HG03432 (cell line): ENCODE measurements around the gene FUT8.

Experiments used
- ATAC-seq: cut with Tn5 transposase; IDR thresholded peaks from one replicate; pipeline ENCODE4 v1.9.1; 2021; ENCODE audit warnings: mild to moderate bottlenecking, moderate library complexity; ENCODE audit not compliant: unreplicated experiment

The FUT8 gene

DNA sequence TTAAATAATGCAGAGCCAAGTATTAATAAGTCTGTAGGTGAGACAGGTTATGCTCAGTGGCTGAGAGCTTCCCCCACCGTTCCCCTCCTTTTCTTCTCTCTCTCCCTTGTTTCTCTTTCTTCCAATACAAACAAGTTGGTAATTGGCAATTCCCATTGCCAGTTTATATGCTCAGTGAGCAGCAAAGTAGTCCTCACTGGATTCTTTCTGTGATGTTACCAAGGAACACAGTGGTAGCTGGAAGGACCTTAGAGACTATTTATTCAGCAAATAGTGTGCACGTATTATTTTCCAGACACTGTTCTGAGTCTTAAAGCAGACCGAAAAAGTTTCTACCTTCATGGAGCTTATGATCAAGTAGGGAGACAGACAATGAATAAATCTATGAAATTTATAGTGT lies 344.4 kb downstream of the FUT8 start:
- ATAC-seq, result no peak

GRCh38 chr14:65769151-65769550 lies 356.6 kb downstream of the FUT8 start:
- ATAC-seq, result no peak

GRCh38 chr14:65770681-65771080 lies 358.2 kb downstream of the FUT8 start:
- ATAC-seq, result no peak

DNA sequence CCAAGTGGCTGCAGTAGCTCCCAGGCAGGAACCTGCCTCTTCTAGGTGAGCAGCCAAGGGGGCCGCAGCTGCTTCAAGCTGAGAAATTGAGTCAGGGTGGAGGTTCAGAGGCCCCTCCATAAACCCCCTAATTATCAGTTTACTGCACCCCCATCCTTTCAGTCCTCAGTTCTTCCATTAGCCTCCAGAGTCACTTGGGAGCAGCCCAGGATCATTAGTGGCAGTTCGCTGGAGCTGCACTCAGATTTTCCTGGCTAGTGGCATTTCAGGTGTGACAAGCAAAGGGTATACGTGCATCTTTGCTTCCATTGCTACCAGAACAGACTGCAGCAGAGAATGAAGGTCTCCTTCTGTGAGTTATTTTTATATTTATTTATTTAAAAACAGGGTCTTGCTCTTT lies 358.7 kb downstream of the FUT8 start:
- ATAC-seq, result no peak

DNA sequence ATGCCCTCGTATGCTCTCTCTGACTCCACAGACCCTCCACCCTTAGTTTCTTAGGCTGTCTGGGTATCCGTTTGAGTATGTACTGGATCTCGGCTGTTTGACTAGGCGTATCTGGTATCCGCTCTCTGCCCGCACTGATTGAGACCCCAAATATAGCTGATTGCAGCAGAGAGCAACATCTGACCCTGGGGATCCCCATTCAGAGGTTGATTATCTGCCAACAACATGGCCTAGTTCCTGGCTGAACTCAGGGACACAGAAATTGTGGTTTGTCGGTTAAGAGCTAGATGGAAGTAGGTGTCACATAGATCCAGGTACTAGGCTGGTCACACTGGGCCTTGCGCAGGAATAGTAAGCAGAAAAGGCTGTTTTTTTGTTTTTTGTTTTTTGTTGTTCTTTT lies 359.9 kb downstream of the FUT8 start:
- no peak for ATAC-seq

GRCh38 chr14:65772921-65773574 lies 360.5 kb downstream of the FUT8 start:
- no peak for ATAC-seq

GRCh38 chr14:65774041-65774440 lies 361.5 kb downstream of the FUT8 start:
- no peak for ATAC-seq

- ATAC-seq, result no peak
These were observed 363.8 kb downstream of the FUT8 start for GRCh38 chr14:65776193-65776852.

DNA sequence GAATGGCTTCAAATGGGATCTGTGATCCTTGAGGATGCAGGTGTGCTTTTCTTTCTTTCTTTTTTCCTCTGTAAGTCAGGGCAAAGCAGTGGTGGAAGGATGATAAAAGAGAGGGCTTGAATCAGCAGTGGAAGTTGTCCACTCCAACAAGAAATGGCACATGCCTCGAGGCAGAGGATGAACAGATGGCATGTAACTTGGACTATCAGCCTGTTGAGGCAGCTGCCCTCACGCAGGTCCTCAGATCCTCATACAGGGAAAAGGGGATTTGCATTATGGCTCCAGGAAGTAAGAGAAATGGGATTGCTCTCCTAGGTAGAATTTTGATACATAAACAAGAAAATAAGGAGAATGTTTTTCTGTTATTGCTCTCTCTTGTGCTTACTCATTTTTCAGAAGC lies 368.0 kb downstream of the FUT8 start:
- no peak for ATAC-seq

DNA sequence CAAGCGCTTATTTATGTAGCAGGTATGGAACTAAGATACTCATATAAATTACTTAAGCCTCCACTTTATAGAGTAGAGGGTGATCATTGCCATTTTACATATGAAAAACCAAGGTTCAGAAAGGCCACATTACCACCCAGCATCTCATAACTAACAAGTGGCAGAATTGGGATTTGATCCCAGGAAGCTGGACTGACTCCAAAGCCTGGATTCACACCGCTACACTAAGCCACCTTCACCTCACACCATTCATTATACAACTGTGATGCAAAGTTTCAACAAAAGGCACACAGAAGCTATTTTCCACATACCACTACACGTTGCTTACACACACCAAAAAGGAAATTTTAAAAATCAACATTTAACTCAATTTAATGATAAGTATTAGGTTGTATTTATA lies 370.6 kb downstream of the FUT8 start:
- no peak for ATAC-seq

GRCh38 chr14:65783576-65783975 lies 371.0 kb downstream of the FUT8 start:
- no peak for ATAC-seq

DNA sequence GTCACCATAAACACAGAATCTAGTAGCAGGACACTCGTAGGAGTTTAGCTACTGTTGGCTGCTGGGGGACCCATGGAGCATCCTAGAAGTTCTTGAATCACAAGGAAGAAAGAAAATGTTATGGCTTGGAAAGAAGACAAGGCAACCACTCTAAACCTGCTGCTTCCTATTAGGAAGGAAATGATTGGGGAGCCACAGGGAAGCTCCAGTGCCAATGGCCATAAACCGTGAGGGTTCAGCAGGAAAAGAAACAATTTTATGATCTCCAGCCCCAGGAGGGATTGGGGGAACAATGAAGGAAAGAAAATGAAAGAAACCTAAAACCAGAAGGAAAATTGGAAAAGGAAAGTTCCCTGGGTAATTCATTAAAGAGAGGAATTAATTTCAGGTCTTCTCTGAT lies 372.0 kb downstream of the FUT8 start:
- no peak for ATAC-seq

DNA sequence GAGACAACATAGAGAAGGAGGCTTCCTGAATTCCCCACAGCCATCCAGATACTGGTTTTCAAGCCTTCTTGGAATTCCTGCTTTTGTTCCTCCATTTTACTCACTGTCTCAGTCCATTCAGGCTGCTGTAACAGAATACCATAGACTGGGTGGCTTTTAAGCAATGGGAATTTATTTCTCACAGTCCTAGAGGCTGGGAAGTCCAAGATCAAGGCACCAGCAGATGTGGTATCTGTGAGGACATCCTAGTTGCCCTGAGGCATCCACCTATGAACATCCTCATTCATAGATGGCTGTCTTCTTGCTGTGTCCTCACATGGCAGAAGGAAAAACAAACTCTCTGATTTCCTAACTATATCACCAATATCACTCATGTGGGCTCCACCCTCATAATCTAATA lies 374.9 kb downstream of the FUT8 start:
- no peak for ATAC-seq

DNA sequence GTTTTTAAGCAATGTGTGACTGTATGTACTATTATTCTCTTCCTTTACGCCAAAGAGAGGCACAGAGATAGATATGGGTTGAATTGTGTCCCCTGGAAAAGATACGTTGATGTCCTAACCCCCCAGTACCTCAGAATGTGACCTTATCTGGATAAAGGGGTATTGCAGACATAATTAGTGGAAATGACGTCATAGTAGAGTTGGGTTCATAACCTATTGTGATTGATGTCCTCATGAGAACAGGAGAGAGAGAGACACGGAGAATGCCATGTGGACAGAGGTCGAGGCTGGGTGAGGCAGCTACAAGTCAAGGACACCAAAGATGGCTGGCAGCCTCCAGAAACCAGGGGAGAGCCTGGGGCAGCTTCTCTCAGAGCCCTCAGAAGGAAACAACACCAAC lies 376.3 kb downstream of the FUT8 start:
- no peak for ATAC-seq

GRCh38 chr14:65789363-65789762 lies 376.8 kb downstream of the FUT8 start:
- ATAC-seq, result no peak

DNA sequence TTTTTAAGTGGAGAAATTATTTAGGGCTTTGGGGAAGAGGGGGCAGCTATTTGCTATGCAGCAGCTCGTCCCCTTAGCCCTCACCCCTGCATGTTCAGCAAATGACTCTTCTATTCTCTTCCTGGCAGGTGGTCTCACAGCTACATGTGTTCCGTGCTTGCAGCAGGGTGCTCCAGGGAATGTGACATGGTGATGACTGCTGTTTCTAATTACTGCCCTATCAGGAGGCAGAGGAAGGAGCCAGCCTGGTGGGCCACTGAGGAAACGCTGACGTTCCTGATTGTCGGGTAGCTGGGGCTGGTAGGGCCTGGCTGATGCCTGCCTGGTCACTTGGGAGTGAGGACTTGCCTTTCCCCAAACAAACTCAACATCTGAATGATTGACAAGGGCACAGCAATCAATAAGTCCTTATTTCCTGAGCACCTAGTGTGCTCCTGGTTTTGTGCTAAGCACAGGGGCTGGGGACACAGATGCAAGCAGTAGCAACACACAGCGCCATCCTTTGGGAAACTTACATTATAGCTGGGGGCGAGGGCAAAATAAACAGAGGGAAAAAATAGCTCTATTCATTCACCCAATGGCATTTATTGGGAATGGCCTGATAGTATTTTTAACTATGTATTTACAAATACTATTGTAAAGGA lies 377.8 kb downstream of the FUT8 start:
- ATAC-seq, result no peak

DNA sequence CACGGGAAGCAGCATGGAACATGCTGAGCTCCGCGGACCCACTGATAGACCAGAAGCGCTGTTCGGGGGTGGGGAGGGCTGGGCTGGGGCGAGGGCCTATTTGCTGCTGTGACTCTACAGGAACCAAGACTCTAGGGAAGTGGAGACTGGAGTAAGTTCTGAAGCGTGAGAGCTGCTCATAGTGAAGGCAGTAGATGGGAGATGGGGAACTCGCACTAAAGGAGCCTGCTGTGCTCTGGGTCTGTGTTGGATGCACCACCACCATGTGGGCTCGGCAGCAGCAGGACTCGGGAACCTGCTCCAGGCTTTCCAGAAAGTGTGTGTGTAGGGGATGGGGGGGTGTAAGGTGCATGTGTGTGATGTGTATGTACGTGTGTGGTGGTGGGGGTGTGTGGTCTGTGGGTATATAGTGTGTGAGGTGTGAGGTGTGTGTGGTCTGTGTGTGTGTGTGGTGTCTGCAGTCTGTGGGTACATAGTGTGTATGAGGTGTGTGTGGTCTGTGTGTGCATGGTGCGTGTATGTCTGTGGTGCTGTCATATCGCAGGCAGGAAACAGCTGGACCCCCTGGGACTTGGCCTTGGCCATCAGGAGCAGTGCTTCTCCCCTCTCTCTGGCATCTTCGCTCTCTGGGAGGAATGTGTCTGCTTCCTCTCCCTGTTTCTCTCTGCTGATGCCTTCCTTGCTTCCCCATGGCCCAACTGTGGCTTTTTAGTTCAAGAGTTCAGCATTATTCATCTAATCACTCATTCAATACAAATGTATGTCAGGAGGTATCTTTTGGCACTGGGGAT lies 378.9 kb downstream of the FUT8 start:
- ATAC-seq, result no peak

DNA sequence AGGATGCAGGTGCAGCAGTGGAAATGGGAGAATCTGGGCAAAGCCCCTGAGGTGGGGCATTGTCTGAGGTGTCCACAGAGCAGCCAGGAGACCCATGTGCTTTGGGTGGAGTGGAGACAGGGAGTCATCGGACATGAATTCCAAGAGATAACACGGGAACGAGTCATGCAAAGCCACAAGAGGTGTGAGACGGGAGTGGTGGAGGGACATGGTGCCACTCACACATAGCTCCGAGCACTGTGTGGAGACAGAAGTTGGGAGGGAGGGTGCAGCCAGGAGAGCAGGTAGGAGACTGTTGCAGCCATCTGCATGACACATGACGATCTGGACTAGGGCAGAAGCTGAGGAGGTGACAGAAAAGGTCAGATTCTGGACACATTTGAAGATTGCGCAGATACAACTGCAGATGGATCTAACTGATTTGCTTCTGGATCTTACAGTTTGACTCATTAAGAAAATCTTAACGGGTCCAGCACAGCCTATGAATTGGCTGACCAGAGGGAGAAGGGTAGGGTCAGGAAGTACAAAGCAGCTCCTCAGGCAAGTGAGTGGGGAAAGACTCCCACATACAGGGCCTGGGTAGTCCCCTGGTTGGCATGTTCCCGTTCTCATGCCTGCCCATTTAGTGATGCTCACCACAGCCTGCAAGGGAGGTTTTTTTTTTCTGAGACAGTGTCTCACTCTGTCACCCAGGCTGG lies 379.8 kb downstream of the FUT8 start:
- ATAC-seq, result no peak
